Measurements from ENCODE around the gene CNN2. TPM values are rescaled to one million over a fixed set of nuclear protein-coding genes. Genes with fewer than 3 reads are reported as not detected.
A peak's percentile ranks its signal among the peaks of the same experiment; 100 is the strongest.

CNN2 gene
- total RNA-seq, 1 experiment from 2014 or later: 524 TPM

DNA sequence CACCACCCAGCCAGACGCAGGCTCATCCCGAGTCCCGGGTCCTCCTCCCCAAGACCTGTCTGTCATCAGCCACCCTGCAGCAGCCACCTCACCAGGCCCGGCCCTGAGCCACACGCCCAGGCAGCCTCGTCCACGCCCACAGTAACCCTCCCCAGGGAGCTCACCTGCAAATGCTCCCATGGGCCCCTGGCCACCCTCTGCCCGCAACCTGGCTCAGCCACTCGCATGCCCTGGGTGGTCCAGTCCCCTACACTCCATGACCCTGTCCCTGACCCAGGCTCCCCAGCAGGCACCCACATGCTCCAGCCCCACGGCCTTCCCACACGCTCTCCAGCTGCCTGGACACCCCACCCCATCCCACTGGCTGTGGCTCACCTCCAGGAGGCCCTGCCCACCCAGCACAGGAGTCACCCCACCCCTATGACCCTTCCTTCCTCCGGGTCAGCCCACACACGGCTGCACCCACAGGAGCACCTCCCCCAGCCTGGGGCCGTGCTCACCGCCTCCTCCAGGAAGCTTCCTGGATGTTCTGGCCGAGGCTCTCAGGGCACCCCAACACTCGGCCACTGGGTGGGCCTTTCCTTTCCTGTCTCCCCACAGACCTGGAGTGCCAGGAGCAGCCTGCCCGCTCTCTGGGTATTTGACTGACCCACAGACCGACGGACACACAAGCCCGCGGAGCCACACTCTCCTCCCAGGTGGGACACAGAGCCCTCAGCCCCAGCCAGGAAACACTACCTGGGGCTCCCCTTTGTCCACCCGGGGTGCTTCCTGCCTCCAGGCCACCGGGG lies 9.1 kb upstream of the CNN2 start:
- H3K4me1 ChIP-seq (ENCODE audit: insufficient read depth, low read length): no peaks in the 10 kb centered on the region; the same call in 1 of the 2 replicates
- no peak overlapping the region for H3K4me2 ChIP-seq (ENCODE audit: insufficient read depth, insufficient read length, low read length)
- H3K36me3 Mint-ChIP-seq (ENCODE audit: insufficient read depth in 1 of 3, low read depth in 3 of 3): peaks cover 2 to 10% (median 4%) of the 10 kb centered on the region in 3 experiments; a peak in 5 of 7 replicates
- no peak overlapping the region for H4K5ac ChIP-seq (ENCODE audit: insufficient read length, low read depth, low read length)
- H2BK20ac ChIP-seq (ENCODE audit: low read depth, low read length, poor library complexity, severe bottlenecking): no peak overlapping the region
- no peak overlapping the region for H4K8ac ChIP-seq (replicated peaks; ENCODE audit: insufficient read length, low read depth, low read length)
- H3K9me3 ChIP-seq (ENCODE audit: control insufficient read depth, low read depth, low read length): no peaks in the 10 kb centered on the region
- no peak overlapping the region for H2AFZ ChIP-seq (ENCODE audit: low read length)
- no CpG with 5 or more reads among the region's 24 CpGs for WGBS (ENCODE audit: extremely low coverage, insufficient read length, low lambda C conversion rate)
- H4K91ac ChIP-seq (ENCODE audit: insufficient read length, low read depth, low read length): no peak overlapping the region
- H3K56ac ChIP-seq (ENCODE audit: insufficient read length, low read depth, low read length): no peak overlapping the region
- no peak overlapping the region for H3K9ac ChIP-seq (ENCODE audit: extremely low read depth, insufficient read length, low read length)
- H3K14ac ChIP-seq (ENCODE audit: insufficient read depth, low read length): no peak overlapping the region
- no peaks in the 10 kb centered on the region for H4K20me1 ChIP-seq (ENCODE audit: control insufficient read depth, insufficient read depth, insufficient read length)
- no peak overlapping the region for H3K4ac ChIP-seq (ENCODE audit: low read depth, low read length)
- H3K79me2 ChIP-seq (ENCODE audit: insufficient read depth, low read length): peaks cover 45% of the 10 kb centered on the region; the same call in 1 of the 2 replicates
- H2AK5ac ChIP-seq (ENCODE audit: insufficient read length, low read length): no peak overlapping the region
- no peak overlapping the region for H2BK5ac ChIP-seq (ENCODE audit: insufficient read length, low read length)
- H3K23me2 ChIP-seq (ENCODE audit: insufficient read length, low read depth, low read length, poor library complexity, severe bottlenecking): peaks cover 10% of the 10 kb centered on the region
- H3K18ac ChIP-seq (ENCODE audit: insufficient read length, low read depth, low read length): no peak overlapping the region
- no peak overlapping the region for H2BK12ac ChIP-seq (ENCODE audit: insufficient read length, low read depth, low read length)
- H3K27me3 Mint-ChIP-seq (ENCODE audit: low read depth): no peaks in the 10 kb centered on the region; the same call in 1 of the 2 replicates
- H2BK15ac ChIP-seq (ENCODE audit: low read depth, low read length): no peak overlapping the region
- peak overlapping the region in 2 of 3 experiments; percentile 86 to 95; a peak in 5 of 7 replicates for H3K27ac Mint-ChIP-seq
- peaks cover 17 to 35% of the 10 kb centered on the region in 2 experiments for H3K4me1 Mint-ChIP-seq
- H3K23ac ChIP-seq (ENCODE audit: insufficient read length, low read depth, low read length): no peak overlapping the region
- no peaks in the 10 kb centered on the region for H3K27me3 ChIP-seq (ENCODE audit: insufficient read depth, low read length)
- no peak for DNase-seq
- TF ChIP-seq, protein P1, sequence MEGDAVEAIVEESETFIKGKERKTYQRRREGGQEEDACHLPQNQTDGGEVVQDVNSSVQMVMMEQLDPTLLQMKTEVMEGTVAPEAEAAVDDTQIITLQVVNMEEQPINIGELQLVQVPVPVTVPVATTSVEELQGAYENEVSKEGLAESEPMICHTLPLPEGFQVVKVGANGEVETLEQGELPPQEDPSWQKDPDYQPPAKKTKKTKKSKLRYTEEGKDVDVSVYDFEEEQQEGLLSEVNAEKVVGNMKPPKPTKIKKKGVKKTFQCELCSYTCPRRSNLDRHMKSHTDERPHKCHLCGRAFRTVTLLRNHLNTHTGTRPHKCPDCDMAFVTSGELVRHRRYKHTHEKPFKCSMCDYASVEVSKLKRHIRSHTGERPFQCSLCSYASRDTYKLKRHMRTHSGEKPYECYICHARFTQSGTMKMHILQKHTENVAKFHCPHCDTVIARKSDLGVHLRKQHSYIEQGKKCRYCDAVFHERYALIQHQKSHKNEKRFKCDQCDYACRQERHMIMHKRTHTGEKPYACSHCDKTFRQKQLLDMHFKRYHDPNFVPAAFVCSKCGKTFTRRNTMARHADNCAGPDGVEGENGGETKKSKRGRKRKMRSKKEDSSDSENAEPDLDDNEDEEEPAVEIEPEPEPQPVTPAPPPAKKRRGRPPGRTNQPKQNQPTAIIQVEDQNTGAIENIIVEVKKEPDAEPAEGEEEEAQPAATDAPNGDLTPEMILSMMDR (conservative IDR thresholded peaks at IDR 0.05): no peak
- H3K79me1 ChIP-seq (ENCODE audit: insufficient read depth, low read depth, low read length, poor library complexity, severe bottlenecking): peaks cover 7% of the 10 kb centered on the region
- H3K9me3 Mint-ChIP-seq: no peaks in the 10 kb centered on the region; a peak in 1 of 5 replicates
- no peak overlapping the region for H2BK120ac ChIP-seq (ENCODE audit: low read depth, low read length, poor library complexity, severe bottlenecking)
- no peak overlapping the region for H3K27ac ChIP-seq (ENCODE audit: insufficient read length, low read depth, low read length)
- H3T11ph ChIP-seq (ENCODE audit: low read length): no peak overlapping the region
- H3K4me3 Mint-ChIP-seq: peak overlapping the region; percentile 7 to 56; a peak in 4 of 5 replicates

Measured in H9 (cell line).